Parathyroid adenoma (tissue), 2 donors: Measurements from ENCODE around the gene SDK2.

Experiments
- H2AFZ ChIP-seq: fragments of 300-600 bp; sonication (generic); one replicate; pipeline ENCODE4 v1.7.0; 2017; ENCODE audit warnings: antibody characterized with exemption, mild to moderate bottlenecking
- H3K27ac ChIP-seq: fragments of 300-600 bp; sonication (generic); one replicate; pipeline ENCODE4 v1.7.0; 2017
- H3K27me3 ChIP-seq: fragments of 300-600 bp; sonication (generic); one replicate; pipeline ENCODE4 v1.7.0; 2017; ENCODE audit warnings: low read length; ENCODE audit not compliant: control insufficient read depth, insufficient read depth
- H3K36me3 ChIP-seq: fragments of 300-600 bp; sonication (generic); one replicate; pipeline ENCODE4 v1.7.0; 2017; ENCODE audit warnings: low read length; ENCODE audit not compliant: control insufficient read depth, insufficient read depth
- H3K4me1 ChIP-seq: fragments of 300-600 bp; sonication (generic); one replicate; pipeline ENCODE4 v1.7.0; 2017; ENCODE audit warnings: control low read depth
- H3K4me2 ChIP-seq: fragments of 300-600 bp; sonication (generic); one replicate; pipeline ENCODE4 v1.7.0; 2017; ENCODE audit warnings: low read length
- H3K4me3 ChIP-seq: fragments of 300-600 bp; sonication (generic); one replicate; pipeline ENCODE4 v1.7.0; 2017; ENCODE audit warnings: low read depth, low read length
- H3K79me2 ChIP-seq: fragments of 300-600 bp; sonication (generic); one replicate; pipeline ENCODE4 v1.7.0; 2017; ENCODE audit warnings: control low read depth
- H3K9ac ChIP-seq: fragments of 300-600 bp; sonication (generic); one replicate; pipeline ENCODE4 v1.7.0; 2017; ENCODE audit warnings: mild to moderate bottlenecking
- H3K9me3 ChIP-seq: fragments of 300-600 bp; sonication (generic); one replicate; pipeline ENCODE4 v1.7.0; 2017; ENCODE audit warnings: low read length; ENCODE audit not compliant: control insufficient read depth
- TF ChIP-seq, protein P1 (sequence below): fragments of 300-600 bp; sonication (generic); IDR thresholded peaks from one replicate; pipeline ENCODE4 v1.7.0; 2017; ENCODE audit warnings: antibody characterized with exemption, mild to moderate bottlenecking
- donor health status: primary hyperparathyroidism.

The SDK2 gene

DNA sequence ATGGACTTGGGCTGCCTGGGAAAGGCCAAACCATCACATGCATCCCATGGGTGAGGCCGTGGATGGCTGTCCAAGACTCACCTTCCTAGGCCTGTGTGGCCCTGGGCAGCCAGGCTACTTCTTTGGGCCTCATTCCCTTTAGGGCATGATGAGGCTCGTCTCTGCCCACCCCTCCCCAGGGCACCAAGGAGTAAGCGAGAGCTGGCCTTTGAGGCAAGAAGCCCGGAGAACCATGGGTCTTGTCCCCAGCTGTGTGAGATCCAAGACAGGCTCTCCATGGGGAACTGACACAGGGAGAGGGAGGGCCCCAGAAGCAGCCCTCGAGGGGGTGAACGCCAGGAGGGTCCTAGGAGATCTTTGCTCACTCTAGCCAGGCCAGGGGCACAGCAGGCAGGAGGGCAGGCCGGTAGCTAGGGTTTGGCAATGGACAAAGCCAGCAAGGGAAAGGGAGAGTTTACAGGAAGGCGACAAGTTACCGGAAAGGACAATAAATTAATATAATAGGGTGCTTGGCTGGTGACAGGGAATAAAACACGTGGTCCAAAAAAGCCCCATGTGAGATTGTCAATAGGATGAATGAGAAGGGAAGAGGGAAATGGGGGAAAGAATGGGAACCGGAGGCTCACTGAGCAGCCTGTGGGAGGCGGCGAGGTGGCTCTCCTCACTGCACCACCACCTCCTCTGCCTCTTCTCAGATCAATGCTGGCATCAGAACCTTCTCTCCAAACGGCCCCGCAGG, 119.1 kb downstream of the SDK2 start:
- H3K9me3 ChIP-seq, result no peaks in the 10 kb centered on the region
- no peak overlapping the region for H3K9ac ChIP-seq
- H3K4me1 ChIP-seq, result no peaks in the 10 kb centered on the region
- H2AFZ ChIP-seq, result no peak overlapping the region
- no peak overlapping the region for H3K4me3 ChIP-seq
- no peaks in the 10 kb centered on the region for H3K36me3 ChIP-seq
- TF ChIP-seq, protein P1, sequence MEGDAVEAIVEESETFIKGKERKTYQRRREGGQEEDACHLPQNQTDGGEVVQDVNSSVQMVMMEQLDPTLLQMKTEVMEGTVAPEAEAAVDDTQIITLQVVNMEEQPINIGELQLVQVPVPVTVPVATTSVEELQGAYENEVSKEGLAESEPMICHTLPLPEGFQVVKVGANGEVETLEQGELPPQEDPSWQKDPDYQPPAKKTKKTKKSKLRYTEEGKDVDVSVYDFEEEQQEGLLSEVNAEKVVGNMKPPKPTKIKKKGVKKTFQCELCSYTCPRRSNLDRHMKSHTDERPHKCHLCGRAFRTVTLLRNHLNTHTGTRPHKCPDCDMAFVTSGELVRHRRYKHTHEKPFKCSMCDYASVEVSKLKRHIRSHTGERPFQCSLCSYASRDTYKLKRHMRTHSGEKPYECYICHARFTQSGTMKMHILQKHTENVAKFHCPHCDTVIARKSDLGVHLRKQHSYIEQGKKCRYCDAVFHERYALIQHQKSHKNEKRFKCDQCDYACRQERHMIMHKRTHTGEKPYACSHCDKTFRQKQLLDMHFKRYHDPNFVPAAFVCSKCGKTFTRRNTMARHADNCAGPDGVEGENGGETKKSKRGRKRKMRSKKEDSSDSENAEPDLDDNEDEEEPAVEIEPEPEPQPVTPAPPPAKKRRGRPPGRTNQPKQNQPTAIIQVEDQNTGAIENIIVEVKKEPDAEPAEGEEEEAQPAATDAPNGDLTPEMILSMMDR, result no peak
- H3K27ac ChIP-seq, result no peak overlapping the region
- H3K4me2 ChIP-seq, result no peak overlapping the region
- no peaks in the 10 kb centered on the region for H3K27me3 ChIP-seq
- H3K79me2 ChIP-seq, result no peaks in the 10 kb centered on the region

DNA sequence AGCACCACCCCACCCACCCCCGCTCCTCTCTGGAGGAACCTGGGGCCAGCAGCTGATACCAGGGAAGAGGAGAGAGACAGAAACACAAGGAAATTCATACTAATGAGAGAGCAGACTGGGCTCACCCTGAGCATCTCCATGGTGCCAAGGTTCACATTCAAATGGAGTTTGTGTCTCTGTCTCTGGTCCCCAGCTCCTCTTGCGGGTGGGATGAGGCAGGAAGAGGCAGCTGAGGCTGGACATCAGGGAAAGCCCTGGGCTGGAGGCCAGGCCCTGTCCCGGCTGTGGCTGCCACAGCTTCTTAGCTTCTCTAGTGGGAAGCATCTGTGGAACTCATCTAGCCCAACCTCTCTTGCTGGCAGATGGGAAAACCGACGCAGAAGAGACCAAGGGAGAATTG, 121.5 kb downstream of the SDK2 start:
- no peaks in the 10 kb centered on the region for H3K9me3 ChIP-seq
- H2AFZ ChIP-seq, result no peak overlapping the region
- H3K79me2 ChIP-seq, result no peaks in the 10 kb centered on the region
- no peaks in the 10 kb centered on the region for H3K36me3 ChIP-seq
- no peaks in the 10 kb centered on the region for H3K27me3 ChIP-seq
- no peak overlapping the region for H3K4me2 ChIP-seq
- no peaks in the 10 kb centered on the region for H3K4me1 ChIP-seq
- H3K27ac ChIP-seq, result no peak overlapping the region
- TF ChIP-seq, protein P1, result no peak
- no peak overlapping the region for H3K9ac ChIP-seq
- no peak overlapping the region for H3K4me3 ChIP-seq

DNA sequence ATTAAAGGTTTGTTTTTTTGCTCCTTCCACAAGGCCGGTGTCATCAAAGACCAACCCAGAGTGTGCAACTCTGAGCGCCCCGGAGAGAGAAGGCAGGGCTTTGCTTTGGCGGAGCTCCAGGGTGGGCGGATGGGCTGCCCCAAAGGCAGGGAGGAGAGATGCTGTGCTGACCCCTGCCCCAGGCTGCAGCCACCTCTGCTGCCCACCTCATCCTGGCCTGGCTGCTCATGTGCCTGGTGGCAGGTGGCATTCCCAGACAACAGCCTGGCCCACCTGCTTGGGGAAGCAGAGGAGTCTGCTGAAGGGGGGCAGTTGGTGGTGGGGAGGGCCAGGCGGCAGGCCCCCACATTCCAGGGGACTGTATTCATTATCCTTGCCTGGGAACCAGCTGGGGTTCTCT, 122.1 kb downstream of the SDK2 start:
- no peak overlapping the region for H3K4me3 ChIP-seq
- no peaks in the 10 kb centered on the region for H3K79me2 ChIP-seq
- H3K4me1 ChIP-seq, result no peaks in the 10 kb centered on the region
- no peak overlapping the region for H2AFZ ChIP-seq
- no peaks in the 10 kb centered on the region for H3K9me3 ChIP-seq
- H3K27ac ChIP-seq, result no peak overlapping the region
- no peaks in the 10 kb centered on the region for H3K36me3 ChIP-seq
- TF ChIP-seq, protein P1, result no peak
- no peak overlapping the region for H3K9ac ChIP-seq
- no peaks in the 10 kb centered on the region for H3K27me3 ChIP-seq
- no peak overlapping the region for H3K4me2 ChIP-seq

DNA sequence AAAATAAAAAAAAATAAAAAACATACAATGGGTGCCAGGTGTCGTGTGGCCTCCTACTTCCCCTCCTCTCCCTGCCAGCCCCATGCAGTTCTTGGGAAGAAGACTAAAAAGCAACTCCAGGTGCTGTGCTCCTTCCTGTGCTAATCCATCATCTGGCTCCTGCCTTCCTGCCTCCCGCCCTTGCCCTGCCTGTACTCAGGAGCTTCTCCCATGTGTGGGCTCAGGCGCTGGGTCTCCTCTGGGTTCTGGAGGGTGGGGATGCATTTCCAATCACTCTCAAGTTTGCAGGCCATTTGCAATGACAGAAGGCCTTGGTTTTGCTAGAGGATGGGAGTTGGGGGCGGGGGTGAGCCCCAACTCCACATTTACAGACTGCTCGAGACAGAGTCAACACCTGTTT, 122.9 kb downstream of the SDK2 start:
- H3K27me3 ChIP-seq, result no peaks in the 10 kb centered on the region
- TF ChIP-seq, protein P1, result no peak

DNA sequence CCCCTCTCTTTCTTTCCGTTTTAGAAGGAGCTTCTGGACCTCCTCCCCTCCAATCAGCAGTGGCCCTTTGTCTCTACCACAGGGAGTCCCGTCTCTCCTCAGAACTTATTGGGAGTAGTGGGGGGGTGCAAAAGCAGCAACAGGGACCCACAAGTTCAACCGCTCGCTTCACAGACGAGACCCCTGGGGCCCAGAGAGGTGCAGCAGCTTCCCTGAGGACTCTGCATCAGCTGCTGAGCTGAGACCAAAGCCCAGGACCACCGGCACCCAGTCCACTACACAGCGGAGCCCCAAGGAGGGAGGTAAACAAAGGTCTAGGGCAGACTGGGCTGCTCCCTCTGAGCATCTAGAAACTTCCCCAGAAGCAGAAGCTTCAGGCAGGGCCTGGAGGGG, 123.9 kb downstream of the SDK2 start:
- no peaks in the 10 kb centered on the region for H3K36me3 ChIP-seq
- no peaks in the 10 kb centered on the region for H3K9me3 ChIP-seq
- no peaks in the 10 kb centered on the region for H3K4me1 ChIP-seq
- H3K27me3 ChIP-seq, result no peaks in the 10 kb centered on the region
- H3K27ac ChIP-seq, result no peak overlapping the region
- H3K79me2 ChIP-seq, result no peaks in the 10 kb centered on the region
- H3K4me2 ChIP-seq, result no peak overlapping the region
- H2AFZ ChIP-seq, result no peak overlapping the region
- no peak overlapping the region for H3K4me3 ChIP-seq
- TF ChIP-seq, protein P1, result no peak
- H3K9ac ChIP-seq, result no peak overlapping the region

More for the DNA sequence above, 122.9 kb downstream of the SDK2 start:
- Histone ChIP-seq H2AFZ (no peak overlapping the region), H3K79me2 (no peaks in the 10 kb centered on the region), H3K9me3 (no peaks in the 10 kb centered on the region), H3K36me3 (no peaks in the 10 kb centered on the region), H3K4me2 (no peak overlapping the region), H3K27ac (no peak overlapping the region), H3K4me1 (no peaks in the 10 kb centered on the region), H3K4me3 (no peak overlapping the region), H3K9ac (no peak overlapping the region)
